Measurements from ENCODE around the gene PEX14. TPM values are rescaled to one million over a fixed set of nuclear protein-coding genes. Genes with fewer than 3 reads are reported as not detected.

PEX14 gene
- total and polyA plus RNA-seq, 10 of the 15 experiments (the other 5 are each of a cell fraction or from before 2014, with no cell fraction given) = 1.4 to 23.2 (median 12.0) TPM

DNA sequence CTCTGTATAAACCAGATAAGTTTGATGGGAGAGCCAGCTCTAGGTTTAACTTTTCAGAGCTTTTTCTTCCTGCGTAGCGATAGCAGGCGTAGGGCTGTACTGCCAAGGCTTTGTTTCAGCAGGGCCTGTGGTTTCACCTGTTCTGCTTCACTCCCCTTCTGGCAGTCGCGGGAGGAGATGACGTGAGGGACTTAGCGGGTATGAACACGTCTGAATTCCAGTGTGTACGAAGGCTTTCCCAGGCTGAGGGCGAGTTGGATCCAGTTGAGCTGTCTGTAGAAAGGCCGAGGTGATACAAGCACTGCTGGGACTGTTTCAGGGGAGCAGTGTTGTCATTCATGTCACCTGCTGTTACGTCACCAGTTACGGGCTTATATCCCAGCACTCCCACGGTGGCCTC is 21.2 kb downstream of the PEX14 start (continued):
- no peak for TF ChIP-seq NFYB (IDR thresholded peaks at IDR 0.05; ENCODE audit: insufficient read depth, low read depth, low read length)
- no peak for TF ChIP-seq SMAD5 (IDR thresholded peaks at IDR 0.05; ENCODE audit: low read depth)
- no peak for TF ChIP-seq EGR1 (IDR thresholded peaks at IDR 0.05; ENCODE audit: borderline replicate concordance in 1 of 2, low read depth in 2 of 2, low read length in 2 of 2)
- TF ChIP-seq ATF7 (IDR thresholded peaks at IDR 0.05; ENCODE audit: low read depth) = 0 out of 2 replicates have a peak, but pooled peaks have one; percentile 9
- TF ChIP-seq, protein P1, sequence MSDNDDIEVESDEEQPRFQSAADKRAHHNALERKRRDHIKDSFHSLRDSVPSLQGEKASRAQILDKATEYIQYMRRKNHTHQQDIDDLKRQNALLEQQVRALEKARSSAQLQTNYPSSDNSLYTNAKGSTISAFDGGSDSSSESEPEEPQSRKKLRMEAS (IDR thresholded peaks at IDR 0.05; ENCODE audit: low read depth, low read length) = no peak
- TF ChIP-seq, protein P2, sequence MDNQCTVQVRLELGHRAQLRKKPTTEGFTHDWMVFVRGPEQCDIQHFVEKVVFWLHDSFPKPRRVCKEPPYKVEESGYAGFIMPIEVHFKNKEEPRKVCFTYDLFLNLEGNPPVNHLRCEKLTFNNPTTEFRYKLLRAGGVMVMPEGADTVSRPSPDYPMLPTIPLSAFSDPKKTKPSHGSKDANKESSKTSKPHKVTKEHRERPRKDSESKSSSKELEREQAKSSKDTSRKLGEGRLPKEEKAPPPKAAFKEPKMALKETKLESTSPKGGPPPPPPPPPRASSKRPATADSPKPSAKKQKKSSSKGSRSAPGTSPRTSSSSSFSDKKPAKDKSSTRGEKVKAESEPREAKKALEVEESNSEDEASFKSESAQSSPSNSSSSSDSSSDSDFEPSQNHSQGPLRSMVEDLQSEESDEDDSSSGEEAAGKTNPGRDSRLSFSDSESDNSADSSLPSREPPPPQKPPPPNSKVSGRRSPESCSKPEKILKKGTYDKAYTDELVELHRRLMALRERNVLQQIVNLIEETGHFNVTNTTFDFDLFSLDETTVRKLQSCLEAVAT (IDR thresholded peaks at IDR 0.05) = 0 out of 2 replicates have a peak, but pooled peaks have one; percentile 33
- no peak for TF ChIP-seq GABPA (IDR thresholded peaks at IDR 0.05; ENCODE audit: low read depth)
- TF ChIP-seq, protein P3, sequence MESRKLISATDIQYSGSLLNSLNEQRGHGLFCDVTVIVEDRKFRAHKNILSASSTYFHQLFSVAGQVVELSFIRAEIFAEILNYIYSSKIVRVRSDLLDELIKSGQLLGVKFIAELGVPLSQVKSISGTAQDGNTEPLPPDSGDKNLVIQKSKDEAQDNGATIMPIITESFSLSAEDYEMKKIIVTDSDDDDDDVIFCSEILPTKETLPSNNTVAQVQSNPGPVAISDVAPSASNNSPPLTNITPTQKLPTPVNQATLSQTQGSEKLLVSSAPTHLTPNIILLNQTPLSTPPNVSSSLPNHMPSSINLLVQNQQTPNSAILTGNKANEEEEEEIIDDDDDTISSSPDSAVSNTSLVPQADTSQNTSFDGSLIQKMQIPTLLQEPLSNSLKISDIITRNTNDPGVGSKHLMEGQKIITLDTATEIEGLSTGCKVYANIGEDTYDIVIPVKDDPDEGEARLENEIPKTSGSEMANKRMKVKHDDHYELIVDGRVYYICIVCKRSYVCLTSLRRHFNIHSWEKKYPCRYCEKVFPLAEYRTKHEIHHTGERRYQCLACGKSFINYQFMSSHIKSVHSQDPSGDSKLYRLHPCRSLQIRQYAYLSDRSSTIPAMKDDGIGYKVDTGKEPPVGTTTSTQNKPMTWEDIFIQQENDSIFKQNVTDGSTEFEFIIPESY (IDR thresholded peaks at IDR 0.05) = peak; percentile 73; the same call in 1 of the 2 replicates

DNA sequence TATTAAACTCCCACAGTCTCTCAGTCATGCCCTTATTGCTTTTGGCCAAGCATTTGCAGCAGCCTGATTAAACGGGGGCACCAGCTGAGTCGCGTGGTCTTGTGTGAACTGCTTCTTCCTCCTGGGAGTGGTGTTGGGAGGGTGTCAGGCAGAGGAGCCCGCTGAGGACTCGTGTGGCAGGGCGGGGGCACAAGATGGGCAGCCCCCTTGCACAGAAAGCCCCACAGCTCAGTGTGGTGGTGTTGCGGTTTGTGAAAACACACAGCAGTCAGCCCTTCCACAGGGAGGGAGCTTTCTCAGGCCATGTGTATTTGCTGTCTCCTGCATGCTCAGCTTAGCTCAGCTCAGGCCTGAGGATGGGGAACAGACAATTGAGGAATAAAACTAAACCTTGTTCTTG is 22.4 kb downstream of the PEX14 start:
- no peak overlapping the region for H3K9ac ChIP-seq (ENCODE audit: control insufficient read depth, insufficient read depth, low read length)
- TF ChIP-seq CREM (IDR thresholded peaks at IDR 0.05; ENCODE audit: low read depth) = no peak
- no peak overlapping the region for H2AFZ ChIP-seq (ENCODE audit: control insufficient read depth, low read depth, low read length)
- ATAC-seq (no peak), DNase-seq (ENCODE audit: low read depth, low spot score) (no peak), FAIRE-seq (no peak)
- H3K27ac ChIP-seq (ENCODE audit: control insufficient read depth, insufficient read depth) = no peak overlapping the region
- SMC1A ChIA-PET (ENCODE audit: uncharacterized antibody, unreplicated experiment) = interaction anchor here (1.3 to 6.4 kb wide), 3 partner anchors 12 to 66 kb away, joined by 3 to 71 read pairs (median 6); no protein-coding TSS in a partner anchor
- BruUV-seq (replicated peaks) = no TSS peak
- WGBS (ENCODE audit: insufficient coverage, insufficient replicate concordance, low lambda C conversion rate, missing lambda C conversion rate) = 97% methylated on average over 7 of the region's 7 CpGs
- H3K36me3 ChIP-seq (ENCODE audit: control insufficient read depth in 2 of 2, insufficient read depth in 2 of 2, low read length in 1 of 2) = peaks cover 3 to 12% of the 10 kb centered on the region in 2 experiments; a peak in 3 of 4 replicates
- H4K20me1 ChIP-seq (ENCODE audit: control insufficient read depth, insufficient read depth) = no peaks in the 10 kb centered on the region
- peaks cover 36% of the 10 kb centered on the region for H3K79me2 ChIP-seq (ENCODE audit: control insufficient read depth, insufficient read depth, low read length)
- CTCF ChIA-PET = interaction anchor here (0.9 to 12.5 kb wide), 5 partner anchors 11 to 371 kb away, joined by 3 to 292 read pairs (median 7); partner anchors contain the start of gene CENPS
- peaks cover 29% of the 10 kb centered on the region for H3K4me1 ChIP-seq (ENCODE audit: control insufficient read depth, insufficient read depth, low read length)
- RAD21 ChIA-PET (ENCODE audit: unreplicated experiment) = interaction anchor here (1.2 to 1.4 kb wide), 3 partner anchors 14 to 369 kb away, joined by 4 to 5 read pairs (median 5); partner anchors contain the start of gene CENPS
- no peak overlapping the region for H3K4me3 ChIP-seq
- intact Hi-C loops (cut with micrococcal nuclease; ENCODE audit: unreplicated experiment) = no loop called here
- POLR2A ChIA-PET = interaction anchor here (0.7 to 1.8 kb wide), 2 partner anchors 9 to 11 kb away, joined by 4 to 5 read pairs; no protein-coding TSS in a partner anchor
- no peak overlapping the region for H3K4me2 ChIP-seq (ENCODE audit: control insufficient read depth, insufficient read depth)
- no peaks in the 10 kb centered on the region for H3K9me3 ChIP-seq (replicated peaks; ENCODE audit: control insufficient read depth, insufficient read depth, low read length)
- H3K27me3 ChIP-seq (replicated peaks in 1 of 2; ENCODE audit: control insufficient read depth in 2 of 2, insufficient read depth in 2 of 2, low read length in 1 of 2) = no peaks in the 10 kb centered on the region
- in situ Hi-C loops (cut with MboI) = no loop called here
